ENCODE measurements around the gene LRRC25. TPM values are rescaled to one million over a fixed set of nuclear protein-coding genes. Genes with fewer than 3 reads are reported as not detected.

The LRRC25 gene
- total and polyA plus RNA-seq, 2 donors (not counting 3 experiments of a cell fraction or from before 2014, with no cell fraction given), result not detected

- no peak for TF ChIP-seq CTCF (IDR thresholded peaks at IDR 0.05; ENCODE audit: extremely low read depth in 1 of 2, insufficient read depth in 1 of 2, low read depth in 1 of 2, low read length in 2 of 2)
- TF ChIP-seq EZH2 (IDR thresholded peaks at IDR 0.05; ENCODE audit: borderline replicate concordance, low read depth, low read length, severe bottlenecking), result no peak
- TF ChIP-seq GATA2 (IDR thresholded peaks at IDR 0.05; ENCODE audit: insufficient read depth, insufficient read length, low read depth, low read length), result no peak
- TF ChIP-seq, protein P1, sequence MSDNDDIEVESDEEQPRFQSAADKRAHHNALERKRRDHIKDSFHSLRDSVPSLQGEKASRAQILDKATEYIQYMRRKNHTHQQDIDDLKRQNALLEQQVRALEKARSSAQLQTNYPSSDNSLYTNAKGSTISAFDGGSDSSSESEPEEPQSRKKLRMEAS (IDR thresholded peaks at IDR 0.05; ENCODE audit: insufficient read depth, insufficient read length), result no peak
- no peak for TF ChIP-seq POLR2A (IDR thresholded peaks at IDR 0.05; ENCODE audit: low read depth, low read length)
- TF ChIP-seq FOS (IDR thresholded peaks at IDR 0.05; ENCODE audit: borderline replicate concordance, insufficient read depth, low read length), result no peak
- TF ChIP-seq JUN (IDR thresholded peaks at IDR 0.05; ENCODE audit: borderline replicate concordance, insufficient read depth, insufficient read length, low read depth), result no peak
- TF ChIP-seq MYC (IDR thresholded peaks at IDR 0.05; ENCODE audit: low read depth, low read length), result no peak
- no peak for TF ChIP-seq POLR2AphosphoS5 (IDR thresholded peaks at IDR 0.05; ENCODE audit: insufficient read depth, low read depth, low read length)
- no peak overlapping the region for H2AFZ ChIP-seq (ENCODE audit: low read depth, low read length)
- FAIRE-seq (no peak), DNase-seq (ENCODE audit: low read depth, low spot score) (no peak)
- H3K9me1 ChIP-seq (replicated peaks; ENCODE audit: control insufficient read depth, extremely low read depth, insufficient read depth, low read length), result no peaks in the 10 kb centered on the region
- no peak overlapping the region for H3K4me3 ChIP-seq (replicated peaks in 1 of 3; ENCODE audit: insufficient read depth in 1 of 3, low read depth in 1 of 3, low read length in 3 of 3)
- ChIA-PET POLR2A (no interaction called here), CTCF (interaction anchor here (0.7 to 2.5 kb wide), 3 partner anchors 33 to 58 kb away, joined by 3 to 11 read pairs (median 4); partner anchors contain the start of gene GDF15)
- intact Hi-C loops (cut with micrococcal nuclease), result no loop called here
- H3K9me3 ChIP-seq (replicated peaks; ENCODE audit: control insufficient read depth, insufficient read depth, low read length), result no peaks in the 10 kb centered on the region
- dilution Hi-C loops (cut with MboI; ENCODE audit: extremely low pct_ligation_motif_present, low sequenced_read_pairs), result no loop called here
- H4K20me1 ChIP-seq (replicated peaks; ENCODE audit: control insufficient read depth, extremely low read depth, insufficient read depth, low read length), result no peaks in the 10 kb centered on the region
- H3K9ac ChIP-seq (replicated peaks; ENCODE audit: extremely low read depth, insufficient read depth, low read length), result no peak overlapping the region
- H3K79me2 ChIP-seq (ENCODE audit: control insufficient read depth, insufficient read depth, low read length), result no peaks in the 10 kb centered on the region
- H3K36me3 ChIP-seq (ENCODE audit: control insufficient read depth in 2 of 2, extremely low read depth in 1 of 2, insufficient read depth in 2 of 2, low read length in 2 of 2), result peaks cover 0 to 10% of the 10 kb centered on the region in 2 experiments
- H3K4me1 ChIP-seq (ENCODE audit: control insufficient read depth, extremely low read depth, insufficient read depth, low read length), result no peaks in the 10 kb centered on the region
- no peak overlapping the region for H3K4me2 ChIP-seq (ENCODE audit: insufficient read depth, low read length)
- no peak overlapping the region for H3K27ac ChIP-seq (ENCODE audit: insufficient read depth, low read depth, low read length)
- H3K27me3 ChIP-seq (ENCODE audit: control insufficient read depth in 2 of 2, insufficient read depth in 2 of 2, low read length in 2 of 2), result no peaks in the 10 kb centered on the region
- no TSS peak for BruUV-seq (replicated peaks)
Observed at GRCh38 chr19:18353378-18354005, 43.9 kb downstream of the LRRC25 start.

All from endothelial cell of umbilical vein (primary cell).